Type B pancreatic cell (in vitro differentiated cells): ENCODE measurements around the gene SLC3A2. TPM values are rescaled to one million over a fixed set of nuclear protein-coding genes. Genes with fewer than 3 reads are reported as not detected.

Experiments used
- DNase-seq: peaks from one replicate; pipeline ENCODE4 v3.0.0; 2021; ENCODE audit warnings: mixed read lengths; ENCODE audit not compliant: unreplicated experiment; ENCODE audit errors: extremely low spot score
- H3K27ac Mint-ChIP-seq: 2 replicates; pipeline ENCODE4 v1.8.0; 2021; ENCODE audit warnings: mild to moderate bottlenecking, mixed read lengths
- H3K27me3 Mint-ChIP-seq: 2 replicates; pipeline ENCODE4 v1.8.0; 2021; ENCODE audit warnings: mixed read lengths
- H3K36me3 Mint-ChIP-seq: 2 replicates; pipeline ENCODE4 v1.8.0; 2021; ENCODE audit warnings: mixed read lengths
- H3K4me1 Mint-ChIP-seq: one replicate; pipeline ENCODE4 v1.8.0; 2021; ENCODE audit warnings: mixed read lengths; ENCODE audit not compliant: unreplicated experiment
- H3K4me3 Mint-ChIP-seq: 2 replicates; pipeline ENCODE4 v1.8.0; 2021; ENCODE audit warnings: mild to moderate bottlenecking, mixed read lengths
- H3K9me3 Mint-ChIP-seq: 2 replicates; pipeline ENCODE4 v1.8.0; 2021; ENCODE audit warnings: mixed read lengths
- CTCF ChIP-seq: fragments of 200-600 bp; sonication (generic); conservative IDR thresholded peaks from 2 replicates; pipeline ENCODE4 v1.5.0; 2021; ENCODE audit warnings: antibody characterized with exemption, mild to moderate bottlenecking
- total RNA-seq: library from RNA; stranded (reverse); gene quantifications from 2 replicates; pipeline ENCODE4 v1.2.1, GENCODE V29; 2021; ENCODE audit warnings: low replicate concordance

SLC3A2 gene
- total RNA-seq, 1 donor from 2014 or later = 190 TPM

GRCh38 chr11:62843466-62843865 lies 37.2 kb upstream of the SLC3A2 start:
- Mint-ChIP-seq H3K9me3 (no peaks in the 10 kb centered on the region), H3K27ac (no peak overlapping the region), H3K4me1 (peaks cover 21% of the 10 kb centered on the region), H3K36me3 (no peaks in the 10 kb centered on the region), H3K4me3 (no peak overlapping the region), H3K27me3 (no peaks in the 10 kb centered on the region)
- no peak for DNase-seq
- no peak for TF ChIP-seq CTCF

- Mint-ChIP-seq H3K27me3 (no peaks in the 10 kb centered on the region), H3K4me1 (peaks cover 18% of the 10 kb centered on the region), H3K36me3 (no peaks in the 10 kb centered on the region), H3K27ac (no peak overlapping the region), H3K9me3 (no peaks in the 10 kb centered on the region), H3K4me3 (no peak overlapping the region)
- no peak for DNase-seq
- TF ChIP-seq CTCF = no peak
Measured at GRCh38 chr11:62844154-62844553, 36.5 kb upstream of the SLC3A2 start.

GRCh38 chr11:62846177-62846576 lies 34.5 kb upstream of the SLC3A2 start:
- no peaks in the 10 kb centered on the region for H3K36me3 Mint-ChIP-seq
- TF ChIP-seq CTCF = no peak
- H3K27ac Mint-ChIP-seq = no peak overlapping the region
- no peaks in the 10 kb centered on the region for H3K27me3 Mint-ChIP-seq
- no peaks in the 10 kb centered on the region for H3K9me3 Mint-ChIP-seq
- DNase-seq = no peak
- H3K4me1 Mint-ChIP-seq = peaks cover 8% of the 10 kb centered on the region
- H3K4me3 Mint-ChIP-seq = no peak overlapping the region

- H3K9me3 Mint-ChIP-seq = no peaks in the 10 kb centered on the region
- no peak overlapping the region for H3K4me3 Mint-ChIP-seq
Measured at GRCh38 chr11:62847767-62848314, 32.9 kb upstream of the SLC3A2 start.

GRCh38 chr11:62850911-62851806 lies 29.5 kb upstream of the SLC3A2 start:
- Mint-ChIP-seq H3K27me3 (no peaks in the 10 kb centered on the region), H3K9me3 (no peaks in the 10 kb centered on the region), H3K4me1 (peaks cover 28% of the 10 kb centered on the region), H3K27ac (peak overlapping the region; percentile 84), H3K4me3 (peak overlapping the region; percentile 78), H3K36me3 (peaks cover 38% of the 10 kb centered on the region)
- no peak for TF ChIP-seq CTCF
- no peak for DNase-seq

More at GRCh38 chr11:62847767-62848314, 32.9 kb upstream of the SLC3A2 start:
- Mint-ChIP-seq H3K4me1 (peaks cover 17% of the 10 kb centered on the region), H3K27me3 (no peaks in the 10 kb centered on the region), H3K36me3 (peaks cover 8% of the 10 kb centered on the region), H3K27ac (peak overlapping the region; percentile 26)
- no peak for TF ChIP-seq CTCF
- no peak for DNase-seq
